DOHH2 (cell line): ENCODE results near the gene RNF167.

Experiments
- H3F3A ChIP-seq: fragments of 200-600 bp; sonication (generic), shearing (Covaris generic); 2 replicates; pipeline ENCODE4 v1.6.0; 2016; ENCODE audit warnings: antibody characterized with exemption, mild to moderate bottlenecking; ENCODE audit not compliant: control insufficient read depth, insufficient read depth
- H3K27ac ChIP-seq: fragments of 200-600 bp; sonication (generic); 2 replicates; pipeline ENCODE4 v1.5.1; 2014; ENCODE audit warnings: low read depth, mild to moderate bottlenecking, low read length, moderate library complexity
- H3K27me3 ChIP-seq: fragments of 200-600 bp; sonication (generic); 2 replicates; pipeline ENCODE4 v1.6.1; 2014; ENCODE audit warnings: mild to moderate bottlenecking, low read length, mixed read lengths; ENCODE audit not compliant: control insufficient read depth
- H3K36me3 ChIP-seq: fragments of 200-600 bp; sonication (generic); 2 replicates; pipeline ENCODE4 v1.6.1; 2014; ENCODE audit warnings: mild to moderate bottlenecking, low read length, moderate library complexity, mixed read lengths; ENCODE audit not compliant: control insufficient read depth
- H3K4me1 ChIP-seq: fragments of 200-600 bp; sonication (generic); 2 replicates; pipeline ENCODE4 v1.6.1; 2014; ENCODE audit warnings: mild to moderate bottlenecking, low read length, mixed read lengths; ENCODE audit not compliant: control insufficient read depth
- H3K4me2 ChIP-seq: fragments of 200-600 bp; sonication (generic); 2 replicates; pipeline ENCODE4 v1.6.0; 2014; ENCODE audit warnings: mild to moderate bottlenecking, low read length, moderate library complexity
- H3K4me3 ChIP-seq: fragments of 200-600 bp; sonication (generic); 2 replicates; pipeline ENCODE4 v1.5.1; 2014; ENCODE audit warnings: mild to moderate bottlenecking, low read length, mixed read lengths
- H3K79me2 ChIP-seq: fragments of 200-600 bp; sonication (generic); 2 replicates; pipeline ENCODE4 v1.6.1; 2014; ENCODE audit warnings: mild to moderate bottlenecking, low read length, mixed read lengths; ENCODE audit not compliant: control insufficient read depth
- H3K9me2 ChIP-seq: fragments of 200-600 bp; sonication (generic); replicated peaks from 2 replicates; pipeline ENCODE4 v1.6.1; 2014; ENCODE audit warnings: mild to moderate bottlenecking, low read length, mixed read lengths; ENCODE audit not compliant: control insufficient read depth
- H3K9me3 ChIP-seq: fragments of 200-600 bp; sonication (generic); 2 replicates; pipeline ENCODE4 v1.6.1; 2014; ENCODE audit warnings: antibody characterized with exemption, low read length, mixed read lengths; ENCODE audit not compliant: control insufficient read depth, insufficient read depth
- H4K20me1 ChIP-seq: fragments of 200-600 bp; sonication (generic); 2 replicates; pipeline ENCODE4 v1.6.0; 2014; ENCODE audit warnings: low read depth, mild to moderate bottlenecking, antibody characterized with exemption, low read length, moderate library complexity; ENCODE audit not compliant: control insufficient read depth, insufficient read depth
- CTCF ChIP-seq: fragments of 200-600 bp; sonication (generic); IDR thresholded peaks from one replicate; pipeline ENCODE4 v1.5.1; 2014; ENCODE audit warnings: antibody characterized with exemption, mild to moderate bottlenecking, low read depth, low read length; ENCODE audit not compliant: poor library complexity, severe bottlenecking
- EZH2phosphoT487 ChIP-seq: fragments of 200-600 bp; sonication (generic); IDR thresholded peaks from 2 replicates; pipeline ENCODE4 v1.6.1; 2017; ENCODE audit warnings: borderline replicate concordance, mild to moderate bottlenecking, antibody characterized with exemption, low read length, moderate library complexity, mixed read lengths

The RNF167 gene

GRCh38 chr17:4951486-4951885, 11.4 kb downstream of the RNF167 start:
- Histone ChIP-seq H3K9me3 (no peaks in the 10 kb centered on the region), H3K79me2 (peaks cover 30% of the 10 kb centered on the region), H3K27me3 (no peaks in the 10 kb centered on the region), H4K20me1 (peaks cover 4% of the 10 kb centered on the region; the same call in 1 of the 2 replicates), H3K9me2 (no peaks in the 10 kb centered on the region), H3K27ac (no peak overlapping the region), H3K4me3 (peak overlapping the region; percentile 93), H3F3A (peaks cover 18% of the 10 kb centered on the region), H3K36me3 (peaks cover 20% of the 10 kb centered on the region), H3K4me2 (peak overlapping the region; percentile 94), H3K4me1 (peaks cover 26% of the 10 kb centered on the region)
- TF ChIP-seq CTCF, result no peak
- no peak for TF ChIP-seq EZH2phosphoT487

DNA sequence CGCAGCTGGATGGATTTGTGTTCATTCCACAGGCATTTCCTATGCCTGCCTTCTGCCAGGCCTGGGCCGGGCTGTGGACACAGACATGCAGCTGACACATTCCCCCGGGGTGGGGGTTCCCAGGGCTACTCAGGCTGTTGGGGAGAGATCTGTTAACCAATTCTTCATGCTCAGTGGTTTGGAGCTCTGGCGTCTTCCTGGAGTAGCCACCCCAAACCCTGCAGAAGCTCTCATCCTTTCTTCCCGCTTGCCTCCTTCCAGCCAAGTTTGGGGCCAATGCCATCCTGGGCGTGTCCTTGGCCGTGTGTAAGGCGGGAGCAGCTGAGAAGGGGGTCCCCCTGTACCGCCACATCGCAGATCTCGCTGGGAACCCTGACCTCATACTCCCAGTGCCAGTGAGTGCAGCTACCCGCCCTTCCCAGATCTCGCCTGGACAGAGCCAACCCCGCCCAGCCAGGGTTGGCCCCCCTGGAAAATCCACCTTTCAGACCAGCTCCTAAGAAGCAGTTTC, 13.4 kb downstream of the RNF167 start:
- no peak overlapping the region for H3K4me3 ChIP-seq
- H3F3A ChIP-seq, result peaks cover 12% of the 10 kb centered on the region
- no peak for TF ChIP-seq CTCF
- no peak for TF ChIP-seq EZH2phosphoT487
- no peaks in the 10 kb centered on the region for H3K9me2 ChIP-seq
- no peaks in the 10 kb centered on the region for H4K20me1 ChIP-seq
- H3K27ac ChIP-seq, result no peak overlapping the region
- peaks cover 22% of the 10 kb centered on the region for H3K4me1 ChIP-seq
- H3K27me3 ChIP-seq, result no peaks in the 10 kb centered on the region
- peaks cover 10% of the 10 kb centered on the region for H3K79me2 ChIP-seq
- no peaks in the 10 kb centered on the region for H3K9me3 ChIP-seq
- H3K36me3 ChIP-seq, result peaks cover 2% of the 10 kb centered on the region
- H3K4me2 ChIP-seq, result no peak overlapping the region

DNA sequence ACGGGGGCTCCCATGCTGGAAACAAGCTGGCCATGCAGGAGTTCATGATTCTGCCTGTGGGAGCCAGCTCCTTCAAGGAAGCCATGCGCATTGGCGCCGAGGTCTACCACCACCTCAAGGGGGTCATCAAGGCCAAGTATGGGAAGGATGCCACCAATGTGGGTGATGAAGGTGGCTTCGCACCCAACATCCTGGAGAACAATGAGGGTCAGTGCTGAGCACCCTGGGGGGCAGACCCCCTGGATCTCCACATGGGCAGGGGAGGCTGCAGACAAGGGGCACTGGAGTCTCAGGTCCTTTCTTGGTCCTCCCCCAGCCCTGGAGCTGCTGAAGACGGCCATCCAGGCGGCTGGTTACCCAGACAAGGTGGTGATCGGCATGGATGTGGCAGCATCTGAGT, 15.0 kb downstream of the RNF167 start:
- Histone ChIP-seq H3K4me3 (no peak overlapping the region), H3K9me3 (no peaks in the 10 kb centered on the region), H3K4me2 (no peak overlapping the region), H3K4me1 (peaks cover 19% of the 10 kb centered on the region), H3K36me3 (peaks cover 8% of the 10 kb centered on the region), H3F3A (peaks cover 6% of the 10 kb centered on the region; the same call in 1 of the 2 replicates), H4K20me1 (no peaks in the 10 kb centered on the region), H3K79me2 (peaks cover 9% of the 10 kb centered on the region), H3K9me2 (no peaks in the 10 kb centered on the region), H3K27ac (no peak overlapping the region), H3K27me3 (no peaks in the 10 kb centered on the region)
- TF ChIP-seq EZH2phosphoT487 (no peak), CTCF (no peak)
